ENCODE measurements around the gene NPB.

The NPB gene

GRCh38 chr17:81902023-81902652, at the start of gene NPB:
TSS of gene NPB (plus strand) at chr17:81902238. CDS start at chr17:81902278, 40 bp downstream.
- peak; percentile 43 for DNase-seq (ENCODE audit: low spot score)

GRCh38 chr17:81854974-81855774, 46.9 kb upstream of the NPB start:
- DNase-seq (ENCODE audit: low spot score), result peak; percentile 41

GRCh38 chr17:81858170-81858966, 43.7 kb upstream of the NPB start:
- DNase-seq (ENCODE audit: low spot score), result no peak

GRCh38 chr17:81858967-81859905, 42.8 kb upstream of the NPB start:
- DNase-seq (ENCODE audit: low spot score), result peak; percentile 37

GRCh38 chr17:81859906-81860755, 41.9 kb upstream of the NPB start, which contains the start of gene P4HB:
TSS of gene P4HB (minus strand) at chr17:81860535. CDS start at chr17:81860471, 64 bp downstream.
- DNase-seq (ENCODE audit: low spot score), result no peak

GRCh38 chr17:81860756-81861568, 41.1 kb upstream of the NPB start:
- DNase-seq (ENCODE audit: low spot score), result peak; percentile 100

- DNase-seq (ENCODE audit: low spot score), result no peak
Measured at GRCh38 chr17:81863123-81863675, 38.8 kb upstream of the NPB start.

GRCh38 chr17:81863833-81864768, 37.9 kb upstream of the NPB start:
- DNase-seq (ENCODE audit: low spot score), result no peak

GRCh38 chr17:81865358-81865732, 36.7 kb upstream of the NPB start:
- DNase-seq (ENCODE audit: low spot score), result no peak

GRCh38 chr17:81865733-81866439, 36.2 kb upstream of the NPB start:
- DNase-seq (ENCODE audit: low spot score), result no peak

- no peak for DNase-seq (ENCODE audit: low spot score)
Measured at GRCh38 chr17:81866440-81867169, 35.4 kb upstream of the NPB start.

GRCh38 chr17:81867170-81867990, 34.7 kb upstream of the NPB start:
- DNase-seq (ENCODE audit: low spot score), result no peak

GRCh38 chr17:81867991-81868673, 33.9 kb upstream of the NPB start:
- no peak for DNase-seq (ENCODE audit: low spot score)

GRCh38 chr17:81868674-81869220, 33.3 kb upstream of the NPB start:
- DNase-seq (ENCODE audit: low spot score), result no peak
